ENCODE data around the gene ZFP64.
"Not testable (repeated sequence)": the region's sequence is repeated elsewhere in the genome, so short reads cannot be mapped to it uniquely, and the experiment has no call there.

ZFP64 gene

DNA sequence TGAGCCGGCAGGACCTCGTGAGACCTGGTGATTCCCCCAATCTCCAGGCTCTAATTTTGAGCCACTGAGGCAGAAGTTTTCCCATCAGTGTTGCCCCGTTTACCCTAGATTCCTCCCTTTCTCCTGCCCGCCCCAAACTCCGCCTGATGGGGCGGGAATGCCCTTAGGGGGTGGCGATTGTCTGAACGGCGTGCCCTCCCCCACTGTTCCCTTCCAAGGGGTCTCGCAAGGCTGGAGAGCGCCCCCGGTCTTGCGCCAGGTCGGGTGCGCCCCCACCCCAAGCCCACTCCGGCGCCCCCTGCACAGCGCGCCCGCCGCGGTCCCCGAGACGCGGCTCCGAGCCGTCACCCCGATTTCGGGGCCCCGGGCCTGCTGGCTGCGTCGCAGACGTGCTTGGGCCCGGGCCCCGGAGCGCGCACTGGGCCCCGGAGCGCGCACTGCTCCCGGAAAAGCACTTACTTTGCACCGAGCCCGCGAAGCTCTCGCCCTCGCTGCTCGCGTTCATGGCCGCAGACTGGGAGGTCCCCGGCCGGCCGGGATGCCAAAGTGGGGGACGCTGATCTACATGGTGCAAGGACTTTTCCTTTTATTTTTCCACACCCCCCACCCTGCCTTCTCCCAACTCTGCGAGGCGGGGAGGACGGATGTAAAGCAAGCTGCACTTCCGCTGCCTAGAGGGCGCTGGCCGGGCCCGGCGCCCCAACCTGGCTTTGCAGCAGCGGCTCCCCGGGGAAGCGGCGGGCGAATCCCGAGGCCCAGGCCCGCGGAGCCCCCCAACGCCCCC lies at the start of gene ZFP64:
Gene ZFP64 (minus strand): TSS at position 648 of the 784 bp plus-strand sequence. CDS start 143 bp downstream, at position 505.
- DNase-seq (ENCODE audit: low read depth in 2 of 2) = peak; percentile 46 to 60

DNA sequence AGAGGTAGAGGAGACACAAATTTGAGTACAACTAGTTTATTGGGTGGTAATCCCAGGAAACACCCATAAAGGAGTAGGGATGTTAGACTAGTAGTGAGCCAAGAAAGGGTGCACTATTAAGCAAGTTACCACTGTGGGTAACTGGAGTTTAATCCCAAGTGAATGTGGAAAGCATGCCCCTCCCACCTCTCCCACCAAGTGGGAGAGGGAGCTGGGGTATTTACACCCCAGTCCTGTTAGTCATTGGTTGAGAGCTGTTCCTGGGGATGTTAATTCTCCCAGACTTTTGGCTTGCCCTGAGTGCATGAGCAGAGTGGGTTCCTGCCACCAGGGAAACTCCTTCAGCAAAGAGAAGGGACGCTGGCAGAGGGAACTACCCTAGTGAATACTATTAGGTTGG lies 49.2 kb upstream of the ZFP64 start:
- DNase-seq (ENCODE audit: low read depth in 2 of 2) = no peak

DNA sequence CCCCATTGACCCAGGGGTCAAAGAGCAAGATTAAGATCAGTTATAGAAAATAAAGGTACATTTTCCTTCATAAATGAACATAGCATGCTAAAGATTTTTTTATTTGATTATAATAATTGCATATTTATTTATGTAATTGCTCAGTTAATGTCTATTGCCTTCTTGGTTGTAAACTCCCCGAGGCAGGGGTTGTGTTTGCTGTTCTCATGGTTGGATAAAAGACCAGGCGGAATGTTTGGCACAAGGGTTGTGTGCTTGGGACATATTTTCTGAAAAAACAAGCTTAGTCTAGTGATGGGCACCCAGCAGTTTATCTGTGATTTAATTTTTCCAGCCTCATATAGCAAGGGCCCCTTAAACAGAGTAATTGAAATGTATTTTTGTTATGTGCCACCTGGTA lies 47.5 kb upstream of the ZFP64 start:
- no peak for DNase-seq (ENCODE audit: low read depth in 2 of 2)

GRCh38 chr20:52236292-52236691 lies 44.7 kb upstream of the ZFP64 start:
- DNase-seq (ENCODE audit: low read depth in 2 of 2) = no peak

DNA sequence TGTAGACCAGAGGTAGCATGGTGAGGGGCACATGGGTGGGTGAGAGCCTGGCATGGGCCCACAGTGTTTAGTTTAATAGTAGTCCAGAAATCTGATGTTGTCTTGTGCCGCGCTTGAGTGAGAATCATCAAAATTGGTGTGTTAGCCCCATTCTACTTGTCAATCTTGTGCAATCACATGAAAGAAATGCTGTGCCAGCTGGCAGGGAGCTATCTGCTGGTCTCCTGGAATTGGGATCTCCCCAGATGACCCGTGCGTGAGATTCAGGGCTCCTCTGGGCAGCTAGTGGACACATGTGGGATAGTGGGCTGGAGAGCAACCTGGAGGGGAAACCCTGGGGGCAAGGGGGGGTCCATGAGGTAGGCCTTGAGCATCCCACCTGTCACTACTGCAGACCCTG lies 43.5 kb upstream of the ZFP64 start:
- no peak for DNase-seq (ENCODE audit: low read depth in 2 of 2)

- DNase-seq (ENCODE audit: low read depth in 2 of 2) = no peak
These were observed 42.9 kb upstream of the ZFP64 start for GRCh38 chr20:52234302-52235045.

DNA sequence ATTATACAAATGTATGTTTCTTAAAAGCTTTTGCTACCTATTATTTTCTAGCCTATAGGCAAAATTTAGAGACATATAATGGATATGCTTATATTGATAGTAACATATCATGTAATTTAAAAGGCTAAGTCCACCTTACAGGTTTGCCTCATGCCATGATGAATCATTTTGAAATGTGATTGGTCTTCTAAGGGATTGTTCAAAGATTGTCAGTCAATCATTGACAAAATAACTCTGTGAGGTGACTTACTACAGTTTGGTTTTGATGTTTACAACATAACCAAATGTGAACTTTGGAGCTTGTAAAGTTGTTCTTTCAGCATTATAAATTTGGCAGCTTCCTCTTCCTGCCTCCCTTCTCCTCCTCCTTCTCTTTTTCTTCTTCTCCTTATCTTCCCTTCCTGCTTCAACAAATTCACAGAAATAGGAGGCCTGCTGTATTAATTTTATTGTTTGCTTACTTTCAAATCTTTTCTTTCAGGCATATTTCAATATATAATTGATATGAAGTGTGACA lies 39.7 kb upstream of the ZFP64 start:
- no peak for DNase-seq (ENCODE audit: low read depth in 2 of 2)

- DNase-seq (ENCODE audit: low read depth in 2 of 2) = no peak
These were observed 38.8 kb upstream of the ZFP64 start for GRCh38 chr20:52230409-52230808.

- DNase-seq (ENCODE audit: low read depth in 2 of 2) = not testable (repeated sequence)
These were observed 37.8 kb upstream of the ZFP64 start for GRCh38 chr20:52229346-52229745.

GRCh38 chr20:52226370-52226769 lies 34.8 kb upstream of the ZFP64 start:
- DNase-seq (ENCODE audit: low read depth in 2 of 2) = no peak

- DNase-seq (ENCODE audit: low read depth in 2 of 2) = no peak
These were observed 33.3 kb upstream of the ZFP64 start for GRCh38 chr20:52224920-52225319.

DNA sequence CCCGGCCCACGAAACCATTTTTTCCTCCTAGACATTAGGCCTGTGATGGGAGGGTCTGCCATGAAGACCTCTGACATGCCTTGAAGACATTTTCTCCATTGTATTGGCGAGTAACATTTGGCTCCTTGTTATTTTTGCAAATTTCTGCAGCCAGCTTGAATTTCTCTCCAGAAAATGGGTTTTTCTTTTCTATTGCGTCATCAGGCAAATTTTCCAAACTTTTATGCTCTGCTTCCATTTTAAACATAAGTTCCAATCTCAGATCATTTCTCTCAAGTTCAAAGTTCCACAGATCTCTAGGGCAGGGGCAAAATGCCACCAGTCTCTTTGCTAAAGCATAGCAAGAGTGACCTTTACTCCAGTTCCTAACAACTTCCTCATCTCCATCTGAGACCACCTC lies 29.8 kb upstream of the ZFP64 start:
- not testable (repeated sequence) for DNase-seq (ENCODE audit: low read depth in 2 of 2)

- not testable (repeated sequence) for DNase-seq (ENCODE audit: low read depth in 2 of 2)
These were observed 29.3 kb upstream of the ZFP64 start for GRCh38 chr20:52220891-52221290.

DNA sequence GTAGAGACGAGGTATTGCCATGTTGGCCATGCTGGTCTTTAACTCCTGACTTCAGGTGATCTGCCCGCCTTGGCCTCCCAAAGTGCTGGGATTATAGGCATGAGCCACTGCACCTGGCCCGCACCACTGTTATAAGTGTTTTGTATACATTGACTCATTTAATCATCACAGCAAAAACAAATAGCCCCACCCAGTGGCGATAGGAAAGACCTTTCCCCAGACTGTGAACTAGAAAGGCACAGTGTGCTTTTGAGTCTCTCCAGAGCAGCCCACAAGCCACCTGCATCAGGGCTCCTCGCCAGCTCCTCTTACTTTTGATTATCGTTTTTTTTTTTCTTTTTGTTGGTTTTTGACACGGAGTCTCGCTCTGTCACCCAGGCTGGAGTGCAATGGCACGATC lies 27.9 kb upstream of the ZFP64 start:
- no peak for DNase-seq (ENCODE audit: low read depth in 2 of 2)

DNA sequence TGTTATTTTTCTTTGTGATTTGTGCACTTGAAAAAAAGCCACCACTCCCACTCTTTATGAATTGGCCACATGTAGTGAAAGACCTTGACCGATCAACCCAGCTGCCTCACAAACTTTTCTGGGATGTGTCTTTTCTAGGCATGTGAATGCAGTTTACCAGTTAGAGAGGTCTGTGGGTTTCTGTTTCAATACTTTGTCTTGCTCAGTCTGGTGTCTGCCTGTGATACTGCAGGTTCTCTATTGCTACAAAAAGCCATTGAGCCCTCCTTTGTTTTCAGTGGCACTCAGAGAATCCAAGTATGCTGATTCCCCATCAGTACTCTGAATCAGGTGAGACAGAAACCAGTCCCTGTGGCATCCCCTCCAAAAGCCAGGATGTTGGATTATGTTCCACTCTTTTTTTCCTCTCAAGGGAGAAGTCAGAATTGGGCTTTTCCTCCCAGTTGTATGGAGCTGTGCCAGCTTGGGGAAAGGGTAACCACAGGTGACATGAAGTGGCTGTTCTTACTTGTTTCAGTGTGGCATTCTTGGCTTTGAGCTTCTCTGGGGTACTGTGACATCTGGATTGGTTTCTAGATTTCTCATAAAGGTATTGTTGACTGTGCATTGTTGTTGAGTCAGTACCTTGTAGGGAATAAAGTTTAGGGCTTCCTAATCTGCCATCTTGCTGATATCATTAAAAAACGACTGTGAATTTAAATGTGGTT lies 26.3 kb upstream of the ZFP64 start:
- no peak for DNase-seq (ENCODE audit: low read depth in 2 of 2)

GRCh38 chr20:52213995-52214394 lies 22.4 kb upstream of the ZFP64 start:
- DNase-seq (ENCODE audit: low read depth in 2 of 2) = no peak

- DNase-seq (ENCODE audit: low read depth in 2 of 2) = no peak
These were observed 21.4 kb upstream of the ZFP64 start for GRCh38 chr20:52212943-52213342.

DNA sequence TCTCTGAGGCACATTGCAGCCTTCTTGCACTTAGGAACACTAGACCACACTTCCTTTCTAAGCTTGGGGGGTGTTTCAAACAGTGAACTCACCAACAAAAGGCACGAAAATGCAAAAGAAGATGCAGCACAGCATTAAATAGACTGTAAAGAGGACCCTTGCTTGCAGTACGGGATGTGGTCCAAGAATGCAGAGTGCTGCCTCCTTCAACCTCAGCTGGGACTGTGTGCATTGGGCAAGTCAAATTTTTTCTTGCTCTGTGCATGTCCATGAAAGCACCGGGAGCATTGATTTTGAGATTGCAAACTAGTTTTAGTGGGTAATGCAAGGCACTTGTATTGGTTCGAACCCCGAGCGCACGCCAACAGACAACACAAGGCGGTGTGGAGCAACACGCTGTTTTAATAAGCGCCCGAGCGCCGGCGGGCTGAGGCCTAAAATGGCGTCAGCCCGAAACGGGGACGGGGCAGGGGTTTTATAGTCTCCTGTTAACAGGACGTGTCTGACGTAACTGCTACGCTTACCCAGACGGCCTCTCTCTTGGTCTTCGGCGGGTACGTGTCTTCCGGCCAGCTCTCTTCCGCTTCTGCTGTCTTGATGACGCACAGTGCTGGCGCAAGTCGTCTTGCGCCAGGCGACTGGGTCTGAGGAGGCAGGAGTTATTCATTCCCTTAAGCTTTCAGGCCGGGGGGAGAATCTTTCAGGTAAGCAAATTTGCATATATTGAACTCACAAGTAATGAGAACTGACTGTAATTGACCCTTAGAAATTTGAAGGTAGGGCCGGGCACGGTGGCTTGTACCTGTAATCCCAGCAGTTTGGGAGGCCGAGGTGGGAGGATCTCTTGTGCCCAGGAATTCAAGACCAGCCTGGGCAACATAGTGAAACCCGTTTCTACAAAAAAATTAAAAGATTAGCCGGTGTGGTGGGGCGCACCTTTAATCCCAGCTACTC lies 18.7 kb upstream of the ZFP64 start:
- DNase-seq (ENCODE audit: low read depth in 2 of 2) = no peak

- no peak for DNase-seq (ENCODE audit: low read depth in 2 of 2)
These were observed 17.6 kb upstream of the ZFP64 start for GRCh38 chr20:52209154-52209571.

DNA sequence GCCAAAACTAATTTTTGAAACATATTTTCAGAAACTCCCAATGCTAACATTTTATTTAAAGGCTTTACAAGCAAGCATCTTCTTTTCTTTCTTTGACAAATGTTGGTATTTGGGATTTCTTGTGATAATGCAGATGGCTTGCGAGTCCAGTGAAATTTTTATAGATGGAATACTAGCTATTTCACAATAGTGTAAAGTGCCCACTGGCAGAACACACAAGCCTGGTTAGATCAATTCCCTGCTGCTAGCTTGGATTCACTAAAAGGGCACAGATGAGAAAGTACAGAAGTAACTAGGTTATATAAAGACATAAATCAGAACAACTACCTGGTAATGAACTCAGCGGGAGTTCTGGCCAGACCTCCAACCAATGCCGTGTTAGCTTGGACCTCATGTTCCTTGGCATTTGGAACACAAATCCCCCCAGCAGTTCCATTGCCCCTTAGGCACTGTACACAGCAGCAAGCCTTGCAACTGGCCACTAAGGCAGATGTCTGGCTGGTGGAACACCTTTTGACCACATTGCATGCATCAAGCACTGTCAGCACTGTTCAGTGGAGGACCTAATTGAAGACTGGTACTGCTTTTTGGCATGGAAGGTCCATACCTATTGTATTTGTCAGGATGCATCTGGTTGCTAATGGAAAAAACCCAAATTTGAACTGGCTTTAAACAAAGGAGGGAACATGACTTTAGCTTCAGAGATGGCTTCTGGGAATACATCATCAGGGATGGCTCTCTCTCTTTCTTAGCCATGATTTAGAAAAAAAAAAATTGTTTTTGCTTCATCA lies 15.6 kb upstream of the ZFP64 start:
- DNase-seq (ENCODE audit: low read depth in 2 of 2) = no peak

All from stimulated activated CD8-positive, alpha-beta memory T cell treated with anti-CD3 and anti-CD28 coated beads, Interleukin-2, amount 100 ng/mL, for 48 hours (primary cell).